ENCODE data around the gene DNAJC10. TPM values are rescaled to one million over a fixed set of nuclear protein-coding genes. Genes with fewer than 3 reads are reported as not detected.
"Not testable (repeated sequence)": the region's sequence is repeated elsewhere in the genome, so short reads cannot be mapped to it uniquely, and the experiment has no call there.

The DNAJC10 gene
- total and polyA plus RNA-seq, 9 donors: 23.4 to 103 (median 65.7) TPM

DNA sequence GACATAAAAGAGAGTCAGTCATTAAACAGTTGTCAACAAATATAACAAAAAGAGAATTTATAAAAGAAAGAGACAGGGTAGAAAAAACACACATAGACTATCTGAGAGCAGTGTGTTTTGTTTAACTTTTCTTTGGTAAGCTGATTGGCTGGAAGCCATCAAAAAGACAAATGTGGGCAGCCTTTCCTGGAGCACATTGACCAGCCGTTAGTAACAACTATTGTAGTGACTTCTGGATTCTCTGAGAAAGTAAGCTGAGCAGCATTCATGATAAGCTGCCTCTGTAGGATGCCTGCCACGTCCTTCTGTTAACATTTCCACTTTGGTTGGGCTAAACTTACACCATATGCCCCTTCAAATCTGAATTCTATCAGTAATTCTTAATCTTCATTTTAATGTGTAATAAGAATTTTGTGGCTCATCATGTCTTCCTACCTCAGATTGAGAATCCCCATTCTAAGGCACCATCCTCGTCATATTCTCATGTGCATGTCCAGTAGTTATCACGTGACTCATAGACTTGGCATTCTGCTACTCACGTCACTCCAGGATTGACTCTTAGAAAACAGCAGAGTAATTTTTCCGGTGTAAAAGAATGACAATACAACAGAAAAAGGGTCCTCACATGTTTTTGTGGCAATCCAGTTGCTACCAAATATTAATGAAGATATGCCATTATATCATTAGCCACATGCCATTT is 43.4 kb upstream of the DNAJC10 start:
- no peaks in the 10 kb centered on the region for H3K9me3 ChIP-seq
- DNase-seq: no peak
- H3K4me3 ChIP-seq: no peak overlapping the region
- H3K27me3 ChIP-seq: no peaks in the 10 kb centered on the region
- no peaks in the 10 kb centered on the region for H3K36me3 ChIP-seq
- no peak overlapping the region for H3K27ac ChIP-seq
- TF ChIP-seq EP300 (IDR thresholded peaks at IDR 0.05): no peak
- WGBS, 3 donors: 35 to 48% (median 38%) methylated on average over 6 of the region's 6 CpGs
- H3K4me1 ChIP-seq (ENCODE audit: insufficient read depth): no peaks in the 10 kb centered on the region
- intact Hi-C loops (cut with DNase I): no loop called here

- Histone ChIP-seq H3K27me3 (no peaks in the 10 kb centered on the region), H3K4me3 (no peak overlapping the region), H3K4me1 (ENCODE audit: insufficient read depth) (no peaks in the 10 kb centered on the region), H3K36me3 (no peaks in the 10 kb centered on the region), H3K27ac (no peak overlapping the region), H3K9me3 (no peaks in the 10 kb centered on the region)
- intact Hi-C loops (cut with DNase I): no loop called here
- WGBS, 3 donors: 39 to 68% (median 60%) methylated on average over 1 of the region's 1 CpG
- DNase-seq: no peak
- TF ChIP-seq EP300 (IDR thresholded peaks at IDR 0.05) (no peak), CTCF (IDR thresholded peaks at IDR 0.05) (no peak), POLR2A (IDR thresholded peaks at IDR 0.05) (no peak)
Observed at GRCh38 chr2:182680837-182681236, 35.2 kb upstream of the DNAJC10 start.

GRCh38 chr2:182682210-182682609 is 33.8 kb upstream of the DNAJC10 start:
- no peak for DNase-seq
- TF ChIP-seq POLR2A (IDR thresholded peaks at IDR 0.05) (no peak), EP300 (IDR thresholded peaks at IDR 0.05) (no peak), CTCF (IDR thresholded peaks at IDR 0.05) (no peak)
- Histone ChIP-seq H3K36me3 (no peaks in the 10 kb centered on the region), H3K9me3 (no peaks in the 10 kb centered on the region), H3K4me1 (ENCODE audit: insufficient read depth) (no peaks in the 10 kb centered on the region), H3K4me3 (no peak overlapping the region), H3K27me3 (no peaks in the 10 kb centered on the region), H3K27ac (no peak overlapping the region)
- intact Hi-C loops (cut with DNase I): no loop called here
- WGBS, 3 donors: 87 to 93% (median 92%) methylated on average over 1 of the region's 1 CpG

GRCh38 chr2:182685559-182685958 is 30.5 kb upstream of the DNAJC10 start:
- WGBS, 3 donors: 40 to 55% (median 46%) methylated on average over 2 of the region's 2 CpGs
- no peak for DNase-seq
- Histone ChIP-seq H3K36me3 (no peaks in the 10 kb centered on the region), H3K9me3 (no peaks in the 10 kb centered on the region), H3K4me1 (ENCODE audit: insufficient read depth) (no peaks in the 10 kb centered on the region), H3K4me3 (no peak overlapping the region), H3K27me3 (no peaks in the 10 kb centered on the region), H3K27ac (no peak overlapping the region)
- TF ChIP-seq EP300 (IDR thresholded peaks at IDR 0.05) (no peak), CTCF (IDR thresholded peaks at IDR 0.05) (no peak), POLR2A (IDR thresholded peaks at IDR 0.05) (no peak)
- intact Hi-C loops (cut with DNase I): no loop called here

DNA sequence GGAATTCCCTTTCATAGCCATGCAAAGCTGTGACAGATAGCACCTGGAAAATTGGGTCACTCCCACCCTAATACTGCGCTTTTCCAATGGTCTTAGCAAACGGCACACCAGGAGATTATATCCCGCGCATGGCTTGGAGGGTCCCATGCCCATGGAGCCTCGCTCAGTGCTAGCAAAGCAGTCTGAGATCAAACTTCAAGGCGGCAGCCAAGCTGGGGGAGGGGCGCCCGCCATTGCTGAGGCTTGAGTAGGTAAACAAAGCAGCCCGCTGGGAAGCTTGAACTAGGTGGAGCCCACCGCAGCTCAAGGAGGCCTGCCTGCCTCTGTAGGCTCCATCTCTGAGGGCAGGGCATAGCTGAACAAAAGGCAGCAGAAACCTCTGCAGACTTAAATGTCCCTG is 29.3 kb upstream of the DNAJC10 start:
- H3K27me3 ChIP-seq; intact Hi-C loops (cut with DNase I); H3K9me3 ChIP-seq; H3K27ac ChIP-seq; DNase-seq; H3K36me3 ChIP-seq; H3K4me3 ChIP-seq; H3K4me1 ChIP-seq (ENCODE audit: insufficient read depth): not testable (repeated sequence)
- 92 to 96% (median 94%) methylated on average over 10 of the region's 10 CpGs for WGBS, 3 donors

Measured in ovary (tissue), 9 donors.